ENCODE results near the gene ZMYND11.

GRCh38 chr10:293636-294035 lies 158.4 kb downstream of the ZMYND11 start:
- no peak for TF ChIP-seq POLR2AphosphoS5 (IDR thresholded peaks at IDR 0.05; ENCODE audit: low read depth, low read length)
- TF ChIP-seq CTCF (IDR thresholded peaks at IDR 0.05) = no peak
- TF ChIP-seq MXI1 (IDR thresholded peaks at IDR 0.05; ENCODE audit: low read depth, low read length) = no peak
- no peak for TF ChIP-seq RCOR1 (IDR thresholded peaks at IDR 0.05; ENCODE audit: low read length)
- no peak for TF ChIP-seq FOXJ3 (CRISPR knock-in tag; IDR thresholded peaks at IDR 0.05)
- no peak for TF ChIP-seq TEAD4 (IDR thresholded peaks at IDR 0.05; ENCODE audit: borderline replicate concordance, insufficient read depth)
- no peak for TF ChIP-seq EP300 (IDR thresholded peaks at IDR 0.05; ENCODE audit: borderline replicate concordance in 1 of 2, low read depth in 1 of 2, low read length in 1 of 2)
- TF ChIP-seq SMC3 (IDR thresholded peaks at IDR 0.05; ENCODE audit: low read depth, low read length) = no peak
- no peak for TF ChIP-seq MAX (IDR thresholded peaks at IDR 0.05; ENCODE audit: low read depth)
- TF ChIP-seq RFX5 (IDR thresholded peaks at IDR 0.05; ENCODE audit: low read length) = no peak
- TF ChIP-seq IRF3 (IDR thresholded peaks at IDR 0.05; ENCODE audit: low read depth, low read length) = no peak
- no peak for TF ChIP-seq TAF1 (IDR thresholded peaks at IDR 0.05; ENCODE audit: borderline replicate concordance, low read depth, low read length)
- TF ChIP-seq TCF12 (IDR thresholded peaks at IDR 0.05) = no peak
- no peak for TF ChIP-seq PBX3 (IDR thresholded peaks at IDR 0.05)

All from SK-N-SH (cell line).